Measurements from ENCODE around the gene NUP88.

NUP88 gene

GRCh38 chr17:5355421-5356129 is 63.9 kb downstream of the NUP88 start:
- Histone ChIP-seq H3K9me3 (ENCODE audit: control insufficient read depth, insufficient read depth, low read length) (no peaks in the 10 kb centered on the region), H3K4me1 (ENCODE audit: control insufficient read depth, insufficient read depth, low read length) (no peaks in the 10 kb centered on the region), H3K4me3 (ENCODE audit: low read depth, low read length) (no peak overlapping the region), H3K9ac (ENCODE audit: low read depth, low read length) (no peak overlapping the region), H3K36me3 (ENCODE audit: control insufficient read depth, insufficient read depth, low read length) (peaks cover 75% of the 10 kb centered on the region), H3K27me3 (ENCODE audit: control insufficient read depth, insufficient read depth, low read length) (no peaks in the 10 kb centered on the region), H3K27ac (ENCODE audit: low read depth, low read length) (no peak overlapping the region)

- Histone ChIP-seq H3K9ac (ENCODE audit: low read depth, low read length) (no peak overlapping the region), H3K9me3 (ENCODE audit: control insufficient read depth, insufficient read depth, low read length) (no peaks in the 10 kb centered on the region), H3K27me3 (ENCODE audit: control insufficient read depth, insufficient read depth, low read length) (no peaks in the 10 kb centered on the region), H3K4me1 (ENCODE audit: control insufficient read depth, insufficient read depth, low read length) (no peaks in the 10 kb centered on the region), H3K36me3 (ENCODE audit: control insufficient read depth, insufficient read depth, low read length) (peaks cover 77% of the 10 kb centered on the region), H3K4me3 (ENCODE audit: low read depth, low read length) (no peak overlapping the region), H3K27ac (ENCODE audit: low read depth, low read length) (no peak overlapping the region)
Measured at GRCh38 chr17:5354886-5355415, 64.5 kb downstream of the NUP88 start.

GRCh38 chr17:5354310-5354709 is 65.2 kb downstream of the NUP88 start:
- Histone ChIP-seq H3K9me3 (ENCODE audit: control insufficient read depth, insufficient read depth, low read length) (no peaks in the 10 kb centered on the region), H3K4me1 (ENCODE audit: control insufficient read depth, insufficient read depth, low read length) (no peaks in the 10 kb centered on the region), H3K4me3 (ENCODE audit: low read depth, low read length) (no peak overlapping the region), H3K27ac (ENCODE audit: low read depth, low read length) (no peak overlapping the region), H3K36me3 (ENCODE audit: control insufficient read depth, insufficient read depth, low read length) (peaks cover 77% of the 10 kb centered on the region), H3K9ac (ENCODE audit: low read depth, low read length) (no peak overlapping the region), H3K27me3 (ENCODE audit: control insufficient read depth, insufficient read depth, low read length) (no peaks in the 10 kb centered on the region)

GRCh38 chr17:5352681-5353289 is 66.7 kb downstream of the NUP88 start:
- Histone ChIP-seq H3K36me3 (ENCODE audit: control insufficient read depth, insufficient read depth, low read length) (peaks cover 74% of the 10 kb centered on the region), H3K4me3 (ENCODE audit: low read depth, low read length) (no peak overlapping the region), H3K27ac (ENCODE audit: low read depth, low read length) (no peak overlapping the region), H3K9ac (ENCODE audit: low read depth, low read length) (no peak overlapping the region), H3K4me1 (ENCODE audit: control insufficient read depth, insufficient read depth, low read length) (no peaks in the 10 kb centered on the region), H3K27me3 (ENCODE audit: control insufficient read depth, insufficient read depth, low read length) (no peaks in the 10 kb centered on the region), H3K9me3 (ENCODE audit: control insufficient read depth, insufficient read depth, low read length) (no peaks in the 10 kb centered on the region)

- Histone ChIP-seq H3K9ac (ENCODE audit: low read depth, low read length) (no peak overlapping the region), H3K36me3 (ENCODE audit: control insufficient read depth, insufficient read depth, low read length) (peaks cover 49% of the 10 kb centered on the region), H3K4me3 (ENCODE audit: low read depth, low read length) (no peak overlapping the region), H3K27me3 (ENCODE audit: control insufficient read depth, insufficient read depth, low read length) (no peaks in the 10 kb centered on the region), H3K9me3 (ENCODE audit: control insufficient read depth, insufficient read depth, low read length) (no peaks in the 10 kb centered on the region), H3K4me1 (ENCODE audit: control insufficient read depth, insufficient read depth, low read length) (no peaks in the 10 kb centered on the region), H3K27ac (ENCODE audit: low read depth, low read length) (no peak overlapping the region)
Measured at GRCh38 chr17:5344914-5345313, 74.5 kb downstream of the NUP88 start.
